T-helper 2 cell treated with Interferon-gamma antibody and Interleukin-4, amounts not matched to agents 5 μg/mL and 100 μg/mL, for 36 hours (primary cell): Measurements from ENCODE around the gene THADA.

ENCODE experiments used
- DNase-seq: peaks from one replicate; pipeline ENCODE4 v3.0.0; 2021; ENCODE audit warnings: low spot score
- H3K27ac Mint-ChIP-seq: one replicate; pipeline ENCODE4 v1.8.0; 2021; ENCODE audit warnings: mild to moderate bottlenecking, mixed read lengths
- H3K27me3 Mint-ChIP-seq: one replicate; pipeline ENCODE4 v1.8.0; 2021; ENCODE audit warnings: low read depth, mixed read lengths
- H3K36me3 Mint-ChIP-seq: one replicate; pipeline ENCODE4 v1.8.0; 2021; ENCODE audit warnings: low read depth, mixed read lengths
- H3K4me1 Mint-ChIP-seq: one replicate; pipeline ENCODE4 v1.8.0; 2021; ENCODE audit warnings: low read depth, mixed read lengths
- H3K4me3 Mint-ChIP-seq: one replicate; pipeline ENCODE4 v1.8.0; 2022; ENCODE audit warnings: mild to moderate bottlenecking, moderate library complexity, mixed read lengths
- H3K9me3 Mint-ChIP-seq: one replicate; pipeline ENCODE4 v1.8.0; 2021; ENCODE audit warnings: mixed read lengths

The THADA gene

GRCh38 chr2:43230951-43231827 lies 364.6 kb downstream of the THADA start:
- no peak overlapping the region for H3K4me3 Mint-ChIP-seq
- no peaks in the 10 kb centered on the region for H3K9me3 Mint-ChIP-seq
- H3K27me3 Mint-ChIP-seq = no peaks in the 10 kb centered on the region
- H3K4me1 Mint-ChIP-seq = peaks cover 21% of the 10 kb centered on the region
- no peak overlapping the region for H3K27ac Mint-ChIP-seq
- no peak for DNase-seq
- peaks cover 12% of the 10 kb centered on the region for H3K36me3 Mint-ChIP-seq

- H3K4me1 Mint-ChIP-seq = peaks cover 21% of the 10 kb centered on the region
- H3K9me3 Mint-ChIP-seq = no peaks in the 10 kb centered on the region
- H3K27ac Mint-ChIP-seq = no peak overlapping the region
- no peaks in the 10 kb centered on the region for H3K27me3 Mint-ChIP-seq
- no peak for DNase-seq
- H3K36me3 Mint-ChIP-seq = peaks cover 16% of the 10 kb centered on the region
- H3K4me3 Mint-ChIP-seq = no peak overlapping the region
Measured at GRCh38 chr2:43230351-43230885, 365.4 kb downstream of the THADA start.

- peak overlapping the region; percentile 63 for H3K27ac Mint-ChIP-seq
- peaks cover 21% of the 10 kb centered on the region for H3K4me1 Mint-ChIP-seq
- H3K27me3 Mint-ChIP-seq = no peaks in the 10 kb centered on the region
- no peak for DNase-seq
- H3K9me3 Mint-ChIP-seq = no peaks in the 10 kb centered on the region
- H3K4me3 Mint-ChIP-seq = peak overlapping the region; percentile 77
- peaks cover 23% of the 10 kb centered on the region for H3K36me3 Mint-ChIP-seq
Measured at GRCh38 chr2:43228756-43229659, 366.8 kb downstream of the THADA start.

GRCh38 chr2:43228321-43228751 lies 367.5 kb downstream of the THADA start:
- Mint-ChIP-seq H3K36me3 (peaks cover 30% of the 10 kb centered on the region), H3K4me3 (peak overlapping the region; percentile 86), H3K4me1 (peaks cover 23% of the 10 kb centered on the region), H3K27me3 (no peaks in the 10 kb centered on the region), H3K9me3 (no peaks in the 10 kb centered on the region), H3K27ac (no peak overlapping the region)
- no peak for DNase-seq

- Mint-ChIP-seq H3K4me3 (peak overlapping the region; percentile 86), H3K36me3 (peaks cover 32% of the 10 kb centered on the region), H3K27me3 (no peaks in the 10 kb centered on the region), H3K27ac (peak overlapping the region; percentile 81), H3K9me3 (no peaks in the 10 kb centered on the region), H3K4me1 (peaks cover 23% of the 10 kb centered on the region)
- DNase-seq = no peak
Measured at GRCh38 chr2:43227830-43228281, 368.0 kb downstream of the THADA start.

GRCh38 chr2:43226955-43227829 lies 368.6 kb downstream of the THADA start:
- peak; percentile 71 for DNase-seq
- Mint-ChIP-seq H3K4me3 (peak overlapping the region; percentile 86), H3K27ac (peak overlapping the region; percentile 89), H3K4me1 (peaks cover 23% of the 10 kb centered on the region), H3K27me3 (no peaks in the 10 kb centered on the region), H3K9me3 (no peaks in the 10 kb centered on the region), H3K36me3 (peaks cover 39% of the 10 kb centered on the region)

GRCh38 chr2:43226558-43226954 lies 369.3 kb downstream of the THADA start, which contains the start of gene ZFP36L2:
Gene ZFP36L2 (minus strand): TSS chr2:43226606. CDS start chr2:43226315, 291 bp downstream.
- DNase-seq = peak; percentile 97
- Mint-ChIP-seq H3K27me3 (no peaks in the 10 kb centered on the region), H3K4me1 (peaks cover 29% of the 10 kb centered on the region), H3K36me3 (peaks cover 45% of the 10 kb centered on the region), H3K9me3 (no peaks in the 10 kb centered on the region), H3K27ac (peak within 1 kb of the TSS; percentile 90), H3K4me3 (peak within 1 kb of the TSS; percentile 89)

- peaks cover 33% of the 10 kb centered on the region for H3K4me1 Mint-ChIP-seq
- H3K27ac Mint-ChIP-seq = peak overlapping the region; percentile 90
- DNase-seq = peak; percentile 87
- no peaks in the 10 kb centered on the region for H3K9me3 Mint-ChIP-seq
- peak overlapping the region; percentile 89 for H3K4me3 Mint-ChIP-seq
- H3K36me3 Mint-ChIP-seq = peaks cover 47% of the 10 kb centered on the region
- no peaks in the 10 kb centered on the region for H3K27me3 Mint-ChIP-seq
Measured at GRCh38 chr2:43225788-43226557, 369.9 kb downstream of the THADA start.

- H3K4me1 Mint-ChIP-seq = peaks cover 38% of the 10 kb centered on the region
- peaks cover 49% of the 10 kb centered on the region for H3K36me3 Mint-ChIP-seq
- H3K27me3 Mint-ChIP-seq = no peaks in the 10 kb centered on the region
- DNase-seq = peak; percentile 69
- H3K27ac Mint-ChIP-seq = peak overlapping the region; percentile 90
- H3K4me3 Mint-ChIP-seq = peak overlapping the region; percentile 89
- H3K9me3 Mint-ChIP-seq = no peaks in the 10 kb centered on the region
Measured at GRCh38 chr2:43225093-43225787, 370.6 kb downstream of the THADA start.

- peak overlapping the region; percentile 49 for H3K27ac Mint-ChIP-seq
- no peaks in the 10 kb centered on the region for H3K27me3 Mint-ChIP-seq
- peak overlapping the region; percentile 89 for H3K4me3 Mint-ChIP-seq
- DNase-seq = peak; percentile 56
- H3K4me1 Mint-ChIP-seq = peaks cover 43% of the 10 kb centered on the region
- peaks cover 48% of the 10 kb centered on the region for H3K36me3 Mint-ChIP-seq
- no peaks in the 10 kb centered on the region for H3K9me3 Mint-ChIP-seq
Measured at GRCh38 chr2:43224571-43225092, 371.2 kb downstream of the THADA start.

GRCh38 chr2:43224131-43224570 lies 371.7 kb downstream of the THADA start:
- Mint-ChIP-seq H3K27me3 (no peaks in the 10 kb centered on the region), H3K4me1 (peaks cover 41% of the 10 kb centered on the region), H3K9me3 (no peaks in the 10 kb centered on the region), H3K36me3 (peaks cover 44% of the 10 kb centered on the region), H3K4me3 (peak overlapping the region; percentile 89), H3K27ac (peak overlapping the region; percentile 99)
- DNase-seq = peak; percentile 65
